Cardiac muscle cell (in vitro differentiated cells and primary cell): Measurements from ENCODE around the gene ALK. TPM values are rescaled to one million over a fixed set of nuclear protein-coding genes. Genes with fewer than 3 reads are reported as not detected.

Experiments used
- DNase-seq, 2 donors: peaks; one replicate each; pipeline versions ENCODE4 v3.0.0 to v3.0.0-alpha.2; 2010 to 2017; ENCODE audit warnings: low read depth in 1 of 2, low spot score in 1 of 2
- H3K27ac ChIP-seq: fragments of 200-600 bp; sonication (generic); 2 replicates; pipeline ENCODE4 v1.5.1; 2016
- H3K27me3 ChIP-seq: fragments of 200-600 bp; sonication (generic); 2 replicates; pipeline ENCODE4 v1.6.0; 2016; ENCODE audit warnings: control low read depth
- H3K36me3 ChIP-seq: fragments of 200-600 bp; sonication (generic); 2 replicates; pipeline ENCODE4 v1.5.1; 2016; ENCODE audit warnings: control low read depth
- H3K4me1 ChIP-seq: fragments of 200-600 bp; sonication (generic); 2 replicates; pipeline ENCODE4 v1.8.1; 2017; ENCODE audit warnings: low read depth, mild to moderate bottlenecking, mixed run types
- H3K4me3 ChIP-seq: fragments of 200-600 bp; sonication (generic); 2 replicates; pipeline ENCODE4 v1.5.1; 2016; ENCODE audit warnings: mild to moderate bottlenecking
- H3K9me3 ChIP-seq: fragments of 200-600 bp; sonication (generic); 2 replicates; pipeline ENCODE4 v1.5.1; 2017; ENCODE audit warnings: low read depth, mild to moderate bottlenecking, control low read depth
- CTCF ChIP-seq: IDR thresholded peaks from 2 replicates; pipeline ENCODE4 v1.5.1; 2012; ENCODE audit warnings: low read depth, mild to moderate bottlenecking, low read length
- polyA plus RNA-seq: library from polyadenylated mRNA; unstranded; fragments of >200 nt; fragmentation: Nextera tagmentation; extraction: Ambion mirVana; gene quantifications from 2 replicates; pipeline ENCODE4 v1.2.1, GENCODE V29; 2016
- total RNA-seq: library from RNA; depleted of rRNA; stranded (reverse); fragments of >200 nt; gene quantifications from 2 replicates; pipeline ENCODE4 v1.2.3, GENCODE V29; 2016

ALK gene
- total and polyA plus RNA-seq, 2 experiments from 2014 or later: 1.8 to 4.3 TPM

- H3K36me3 ChIP-seq: no peaks in the 10 kb centered on the region
- no peak overlapping the region for H3K4me3 ChIP-seq
- no peak for DNase-seq
- no peaks in the 10 kb centered on the region for H3K9me3 ChIP-seq
- no peak overlapping the region for H3K27ac ChIP-seq
- TF ChIP-seq CTCF: no peak
- H3K27me3 ChIP-seq: peaks cover 3% of the 10 kb centered on the region
- no peaks in the 10 kb centered on the region for H3K4me1 ChIP-seq
Observed at GRCh38 chr2:29799628-29800027, 121.8 kb downstream of the ALK start.

DNA sequence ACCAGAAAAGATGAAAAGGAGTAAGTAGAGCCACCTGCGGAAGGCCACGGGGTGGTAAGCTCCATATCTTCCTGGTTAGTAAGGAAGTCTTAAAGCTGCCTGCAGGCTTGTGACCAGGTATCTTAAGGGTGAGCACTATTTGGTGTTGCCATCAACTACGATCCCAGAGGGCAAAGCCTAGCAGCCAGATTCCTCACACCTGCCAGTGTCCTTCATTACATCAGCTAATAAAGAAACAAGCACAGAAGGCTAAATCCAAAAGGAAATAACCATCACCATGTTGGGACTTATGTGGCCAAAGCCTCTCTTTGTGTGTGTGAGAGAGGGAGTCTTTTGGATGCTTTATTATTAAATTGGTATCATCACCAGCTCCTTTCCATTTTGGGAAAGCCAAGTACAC lies 123.5 kb downstream of the ALK start:
- Histone ChIP-seq H3K9me3 (no peaks in the 10 kb centered on the region), H3K27me3 (peaks cover 3% of the 10 kb centered on the region), H3K4me1 (no peaks in the 10 kb centered on the region), H3K36me3 (no peaks in the 10 kb centered on the region), H3K27ac (no peak overlapping the region), H3K4me3 (no peak overlapping the region)
- no peak for TF ChIP-seq CTCF
- no peak for DNase-seq

- Histone ChIP-seq H3K27ac (no peak overlapping the region), H3K9me3 (no peaks in the 10 kb centered on the region), H3K4me3 (no peak overlapping the region), H3K4me1 (no peaks in the 10 kb centered on the region), H3K27me3 (peaks cover 3% of the 10 kb centered on the region), H3K36me3 (no peaks in the 10 kb centered on the region)
- no peak for TF ChIP-seq CTCF
- DNase-seq: no peak
Observed at GRCh38 chr2:29796446-29796845, 124.9 kb downstream of the ALK start.

DNA sequence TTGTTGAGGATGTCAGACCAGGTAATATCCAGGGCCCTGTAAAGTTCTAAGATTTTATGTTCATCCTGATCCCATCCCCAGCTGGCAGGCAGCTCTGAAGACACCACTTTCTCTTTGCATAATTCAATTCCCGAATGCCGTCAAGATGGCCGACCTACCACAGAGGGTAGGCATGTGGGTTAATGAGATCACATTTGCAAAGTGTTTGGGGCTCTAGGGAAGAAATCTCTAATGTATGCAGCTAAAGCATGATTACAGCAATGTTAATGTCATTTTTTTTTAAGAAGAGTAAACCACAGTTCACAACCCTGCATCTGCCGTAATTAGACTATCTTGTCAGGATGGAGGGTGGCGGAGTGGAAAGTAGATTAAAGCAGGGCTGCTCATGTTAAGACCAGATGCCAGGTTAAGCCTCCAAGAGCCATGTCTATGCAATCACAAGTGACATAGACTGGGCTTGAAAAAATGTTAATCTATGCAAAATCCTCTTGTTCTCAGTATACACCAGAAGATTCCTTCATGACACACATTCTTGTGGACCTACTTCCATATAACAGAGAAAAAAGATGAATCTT lies 131.4 kb downstream of the ALK start:
- no peaks in the 10 kb centered on the region for H3K36me3 ChIP-seq
- H3K9me3 ChIP-seq: no peaks in the 10 kb centered on the region
- H3K4me3 ChIP-seq: no peak overlapping the region
- H3K27me3 ChIP-seq: no peaks in the 10 kb centered on the region
- H3K4me1 ChIP-seq: no peaks in the 10 kb centered on the region
- no peak for DNase-seq
- no peak for TF ChIP-seq CTCF
- no peak overlapping the region for H3K27ac ChIP-seq

GRCh38 chr2:29787473-29788465 lies 133.6 kb downstream of the ALK start:
- no peaks in the 10 kb centered on the region for H3K36me3 ChIP-seq

More at GRCh38 chr2:29787473-29788465, 133.6 kb downstream of the ALK start:
- Histone ChIP-seq H3K27ac (no peak overlapping the region), H3K4me3 (no peak overlapping the region), H3K27me3 (no peaks in the 10 kb centered on the region), H3K9me3 (no peaks in the 10 kb centered on the region), H3K4me1 (peaks cover 4% of the 10 kb centered on the region)
- DNase-seq: no peak
- no peak for TF ChIP-seq CTCF
